ENCODE measurements around the gene DAGLA.
A peak's percentile ranks its signal among the peaks of the same experiment; 100 is the strongest.

The DAGLA gene

DNA sequence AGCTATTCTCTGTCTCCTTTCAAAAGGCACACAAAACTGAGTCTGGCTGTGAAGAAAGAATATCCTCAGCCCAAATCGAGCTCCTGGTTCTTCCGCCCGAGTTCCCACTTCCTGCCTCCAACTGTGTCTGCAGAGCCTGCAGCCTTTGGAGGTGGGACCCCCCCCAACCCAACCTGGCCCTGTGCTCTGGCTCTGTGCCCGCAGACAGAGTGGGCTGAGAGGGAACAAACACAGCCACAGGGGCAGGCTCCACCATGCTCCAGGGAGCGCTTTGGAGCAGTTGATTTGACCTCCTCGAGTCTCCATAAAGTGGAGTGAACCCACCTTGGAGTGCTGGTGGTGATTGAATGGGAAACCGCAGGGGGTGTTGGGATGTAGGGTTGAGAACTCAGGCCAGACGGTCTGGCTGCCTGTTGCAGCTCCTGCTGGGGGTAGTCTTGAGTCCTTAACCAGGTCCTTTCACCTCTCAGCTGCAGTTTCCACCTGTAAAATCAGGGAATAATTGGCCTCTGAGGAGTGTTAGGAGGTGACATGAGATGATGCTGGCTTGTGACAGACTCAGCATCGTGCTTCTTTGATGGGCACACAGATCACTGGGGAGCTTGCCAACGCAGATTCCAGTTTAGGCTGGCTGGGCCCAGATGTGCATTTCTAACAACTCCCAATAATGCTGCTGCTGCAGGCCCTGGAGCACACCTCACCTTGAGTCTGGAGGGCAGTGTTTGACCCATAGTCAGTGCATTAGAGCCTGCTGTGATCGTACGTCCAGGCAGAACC is 11.4 kb downstream of the DAGLA start:
- DNase-seq = no peak

DNA sequence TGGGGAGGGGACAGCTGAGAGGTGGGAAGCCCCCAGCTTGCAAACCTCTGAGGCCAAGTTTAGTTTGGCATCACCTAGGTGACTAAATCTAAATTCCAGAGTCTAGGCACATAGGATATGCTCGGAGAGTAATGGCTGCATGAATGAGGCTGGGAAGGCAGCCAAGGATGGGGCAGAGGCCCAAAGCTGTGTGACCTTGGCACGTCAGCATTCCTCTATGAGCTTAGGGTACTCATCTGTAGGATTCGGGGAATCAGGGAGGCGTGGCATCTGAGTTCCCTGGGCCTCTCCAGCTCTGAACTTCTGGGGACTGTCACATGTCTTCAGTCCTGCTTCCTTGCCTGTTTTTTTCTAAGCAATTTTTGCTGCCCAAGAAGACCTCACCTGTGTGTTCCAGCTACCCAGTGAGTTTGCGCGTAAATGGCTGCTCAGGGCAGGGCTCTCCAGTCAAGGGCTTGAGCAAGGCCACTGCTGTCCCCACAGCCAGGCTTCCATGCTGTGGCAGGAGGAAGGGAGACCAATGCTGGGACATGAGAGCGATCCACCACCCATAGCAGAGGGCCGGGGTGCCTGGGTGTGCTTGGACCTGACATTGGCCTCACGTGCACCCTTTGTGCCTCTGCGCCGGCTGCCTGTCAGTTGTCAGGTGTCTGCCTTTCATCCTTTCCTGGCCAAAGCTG is 13.9 kb downstream of the DAGLA start:
- DNase-seq = no peak

DNA sequence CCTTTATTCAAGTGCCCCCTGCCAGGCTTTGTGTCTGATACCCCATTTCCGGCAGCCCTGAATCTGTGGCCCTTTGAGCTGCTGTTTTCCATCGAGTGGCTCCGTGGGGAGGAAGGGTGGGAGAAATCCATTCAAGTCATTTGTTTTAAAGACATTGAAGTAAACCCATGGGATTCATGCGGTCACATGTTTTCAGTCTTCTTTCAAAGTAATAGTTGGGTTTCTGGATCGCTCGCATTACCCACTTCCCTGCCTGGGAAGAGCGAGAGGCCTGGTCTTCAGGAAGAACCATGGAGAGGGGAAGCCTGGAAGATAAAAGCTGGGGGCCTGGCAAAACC is 14.4 kb downstream of the DAGLA start:
- no peak for DNase-seq

DNA sequence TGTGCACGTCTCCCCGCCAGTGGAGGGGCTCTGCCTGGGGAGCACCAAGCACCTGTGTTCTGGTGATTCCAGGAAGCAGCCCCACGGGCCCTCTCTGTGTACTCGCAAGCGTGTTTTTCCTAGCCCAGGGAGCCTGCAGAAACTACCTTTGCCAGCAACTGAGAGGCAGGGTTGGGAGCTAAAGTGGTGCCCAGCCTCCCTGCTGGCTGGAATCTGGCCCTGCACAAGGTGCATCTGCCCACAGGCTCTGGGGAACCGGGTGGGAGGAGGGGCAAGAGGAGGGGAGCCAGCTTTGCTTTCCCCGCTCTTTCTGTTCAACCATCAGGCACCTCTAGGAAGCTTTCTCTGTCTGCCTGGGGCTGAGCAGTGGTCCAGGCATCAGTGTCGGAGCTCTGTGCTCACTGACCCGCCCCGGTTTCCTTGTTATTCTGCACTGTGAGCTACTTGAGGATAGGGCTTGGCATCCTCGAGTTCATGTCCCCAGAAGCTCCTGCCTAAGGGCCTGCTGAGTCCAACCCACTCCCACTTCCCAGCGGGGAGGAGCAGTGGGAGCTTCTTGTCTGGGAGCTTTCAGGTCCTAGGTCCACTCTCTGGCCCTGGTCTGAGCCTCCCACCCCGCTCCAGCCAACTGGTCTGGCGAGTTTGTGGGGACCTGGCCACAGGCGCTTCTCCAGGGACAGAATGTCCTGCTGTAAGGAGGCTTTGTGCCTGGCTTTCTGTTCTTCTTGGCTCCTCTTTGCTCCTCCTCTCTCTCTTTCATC is 14.9 kb downstream of the DAGLA start:
- no peak for DNase-seq

DNA sequence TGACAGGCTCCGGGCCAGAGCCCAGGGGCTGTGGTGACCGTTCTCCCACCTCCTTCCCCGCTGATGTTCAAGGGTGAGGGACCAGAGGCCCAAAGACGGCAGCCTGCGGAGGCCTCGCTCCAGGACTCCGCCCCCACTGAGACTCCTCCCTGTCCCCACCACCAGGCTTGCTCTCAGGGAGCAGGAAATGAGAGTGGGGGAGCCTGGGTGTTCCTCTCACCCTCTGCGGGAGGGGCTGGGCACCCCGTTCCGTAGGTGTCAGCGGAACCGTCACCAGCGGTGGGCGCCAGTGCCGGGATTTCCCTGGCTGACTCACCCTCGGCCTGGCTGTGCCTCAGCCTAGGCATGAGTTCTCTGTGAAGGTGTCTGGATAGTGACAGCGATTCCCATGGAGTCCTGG is 15.7 kb downstream of the DAGLA start:
- DNase-seq = peak; percentile 95

DNA sequence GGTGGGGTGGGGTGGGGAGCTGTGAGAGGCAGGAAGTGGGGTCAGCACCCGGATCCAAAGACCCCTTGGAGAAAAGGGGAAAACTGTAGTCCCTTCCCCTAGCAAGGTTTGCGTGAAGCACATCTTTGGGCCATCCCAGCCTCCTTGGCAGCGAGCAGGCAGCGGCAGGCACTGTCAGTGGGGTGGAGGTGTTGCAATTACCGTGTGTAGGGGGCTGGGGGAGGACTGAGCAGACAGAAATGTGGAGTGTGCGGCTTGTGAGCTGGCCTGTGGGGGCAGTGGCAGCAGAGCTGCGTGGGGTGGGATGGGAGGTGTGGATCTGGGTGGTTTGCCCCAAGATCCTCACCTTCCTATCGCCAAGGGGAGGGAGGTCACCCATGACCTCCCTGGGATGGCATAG is 16.4 kb downstream of the DAGLA start:
- no peak for DNase-seq

DNA sequence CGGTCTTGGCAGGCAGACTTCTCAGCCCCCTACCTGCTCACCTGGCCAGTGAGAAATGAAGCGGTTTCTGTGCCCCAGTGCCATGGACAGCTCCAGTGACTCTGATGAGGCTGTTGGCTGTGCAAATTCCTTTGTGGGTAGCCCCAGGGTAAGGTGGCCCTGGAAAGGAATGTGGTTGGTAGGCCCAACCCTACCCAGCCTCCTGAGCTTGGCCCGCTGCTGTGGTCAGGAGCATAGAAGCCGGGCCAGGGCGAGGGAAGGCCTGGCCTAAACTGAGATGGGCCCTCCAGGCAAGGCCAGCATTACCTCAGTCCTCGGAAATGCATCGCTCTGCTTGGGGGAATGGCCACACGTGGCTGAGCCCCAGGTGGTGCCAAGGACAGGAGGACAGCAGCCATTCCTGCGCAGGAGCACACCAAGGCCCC is 16.9 kb downstream of the DAGLA start:
- no peak for DNase-seq

DNA sequence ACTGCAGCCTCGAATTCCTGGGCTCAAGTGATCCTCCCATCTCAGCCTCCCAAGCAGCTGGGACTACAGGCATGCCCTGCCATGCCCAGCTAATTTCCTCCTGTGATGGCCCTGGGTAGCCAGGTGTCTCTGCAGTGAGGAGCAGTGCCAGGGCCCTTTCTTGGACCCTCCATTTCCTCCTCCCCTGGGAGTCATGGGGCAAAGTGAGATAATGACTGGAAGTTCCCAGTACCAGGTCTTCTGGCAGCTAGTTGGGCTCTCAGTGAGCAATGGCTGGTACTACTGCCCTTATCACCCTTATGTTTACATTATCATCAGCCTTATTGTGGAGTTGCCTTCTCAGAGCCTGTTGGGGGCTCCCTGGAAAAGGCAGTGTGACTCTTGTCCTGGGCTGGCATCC is 17.6 kb downstream of the DAGLA start:
- no peak for DNase-seq

DNA sequence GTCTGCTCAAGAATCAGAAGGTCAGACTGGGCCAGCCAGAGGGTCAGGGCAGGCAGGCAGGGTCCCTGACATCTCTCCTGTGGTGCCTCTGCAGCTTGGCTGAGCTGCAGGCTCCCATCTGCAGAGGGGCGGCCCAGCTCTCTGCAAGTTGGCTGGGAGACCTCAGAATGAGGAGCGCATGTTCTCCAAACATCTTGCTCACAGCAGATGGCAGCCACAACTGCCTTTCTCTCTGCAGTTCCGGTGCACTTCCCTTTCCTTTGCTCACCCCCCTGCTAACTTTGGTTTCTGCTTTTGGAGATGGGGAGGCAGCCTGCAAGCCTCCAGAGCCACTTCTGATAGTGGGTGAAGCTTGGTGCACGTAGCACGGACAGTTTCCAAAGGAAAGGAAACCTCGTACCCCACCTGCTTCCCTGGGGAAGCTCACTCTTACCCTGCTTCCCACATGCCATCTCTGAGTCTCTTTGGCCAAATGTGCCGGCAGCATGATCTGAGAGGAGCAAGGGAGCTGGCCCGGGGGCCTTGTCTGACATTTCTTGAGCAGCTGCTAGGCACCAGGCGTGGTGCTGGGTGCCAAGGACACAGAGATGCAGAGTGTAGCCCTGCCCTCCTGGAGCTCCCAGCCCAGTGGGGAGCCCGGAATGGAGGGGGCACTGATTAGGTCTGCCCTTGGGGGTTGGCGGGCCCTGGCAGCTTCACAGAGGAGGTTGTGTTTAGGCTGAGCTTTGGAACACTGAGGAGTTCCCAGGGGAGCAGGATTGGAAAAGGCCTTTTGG is 18.2 kb downstream of the DAGLA start:
- DNase-seq = no peak

DNA sequence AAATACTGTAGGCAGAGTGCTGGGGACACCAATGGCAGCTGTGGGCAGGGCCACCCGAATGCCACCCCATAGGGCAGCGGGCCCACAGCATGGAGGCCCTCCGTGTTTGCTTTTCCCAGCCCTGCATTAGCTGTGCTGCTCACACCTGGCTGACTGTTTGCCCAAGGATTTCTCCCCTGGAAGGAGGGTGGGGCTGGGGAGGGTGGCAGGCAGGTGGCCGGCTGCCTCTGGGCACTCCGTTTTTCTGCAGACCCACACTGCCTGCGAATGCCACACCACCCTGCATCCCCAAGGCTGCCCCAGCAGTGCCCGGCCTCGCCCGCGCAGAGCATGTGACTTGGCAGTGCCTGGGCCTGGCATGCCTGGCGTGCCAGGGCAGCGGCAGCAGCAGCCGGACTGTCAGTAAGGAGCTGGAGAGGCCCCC is 19.6 kb downstream of the DAGLA start:
- DNase-seq = no peak

DNA sequence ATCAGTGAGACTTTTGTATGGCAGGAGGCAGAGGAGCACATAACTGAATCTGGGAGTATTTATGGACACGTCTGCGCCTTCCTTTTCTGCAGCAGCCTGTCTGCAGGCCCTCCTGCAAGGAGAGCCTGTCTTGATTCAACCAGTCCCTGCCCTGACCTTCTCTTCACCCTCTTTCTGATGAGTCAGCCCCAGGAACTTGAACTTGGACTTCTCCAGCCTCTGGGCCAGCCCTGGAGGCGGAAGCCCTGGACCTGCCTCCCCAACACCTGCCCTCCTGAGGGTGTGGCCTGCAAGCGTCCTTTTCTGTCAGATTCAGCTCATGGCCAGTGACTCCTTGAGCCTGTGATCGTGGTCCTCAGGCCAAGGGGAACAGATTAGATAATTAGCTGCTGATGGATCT is 20.0 kb downstream of the DAGLA start:
- DNase-seq = no peak

DNA sequence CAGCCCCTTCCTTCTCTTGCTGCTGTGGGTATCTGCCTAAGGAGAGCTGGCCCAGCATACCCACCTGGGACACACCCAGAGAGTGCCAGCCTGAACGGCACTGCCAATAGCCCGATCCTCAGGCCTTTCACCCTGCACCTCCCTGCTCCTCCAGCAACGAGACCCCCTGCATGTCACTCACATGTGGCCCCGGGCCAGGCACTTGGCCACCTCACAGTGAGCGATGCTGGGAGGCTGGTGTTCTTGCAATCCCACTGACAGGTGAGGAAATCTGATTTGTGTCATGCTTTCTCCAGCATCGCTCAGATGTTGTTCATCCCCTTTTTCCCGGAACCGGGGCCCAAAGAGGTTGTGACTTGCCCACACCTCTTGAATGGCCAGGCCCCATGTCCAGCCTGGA is 20.5 kb downstream of the DAGLA start:
- no peak for DNase-seq

DNA sequence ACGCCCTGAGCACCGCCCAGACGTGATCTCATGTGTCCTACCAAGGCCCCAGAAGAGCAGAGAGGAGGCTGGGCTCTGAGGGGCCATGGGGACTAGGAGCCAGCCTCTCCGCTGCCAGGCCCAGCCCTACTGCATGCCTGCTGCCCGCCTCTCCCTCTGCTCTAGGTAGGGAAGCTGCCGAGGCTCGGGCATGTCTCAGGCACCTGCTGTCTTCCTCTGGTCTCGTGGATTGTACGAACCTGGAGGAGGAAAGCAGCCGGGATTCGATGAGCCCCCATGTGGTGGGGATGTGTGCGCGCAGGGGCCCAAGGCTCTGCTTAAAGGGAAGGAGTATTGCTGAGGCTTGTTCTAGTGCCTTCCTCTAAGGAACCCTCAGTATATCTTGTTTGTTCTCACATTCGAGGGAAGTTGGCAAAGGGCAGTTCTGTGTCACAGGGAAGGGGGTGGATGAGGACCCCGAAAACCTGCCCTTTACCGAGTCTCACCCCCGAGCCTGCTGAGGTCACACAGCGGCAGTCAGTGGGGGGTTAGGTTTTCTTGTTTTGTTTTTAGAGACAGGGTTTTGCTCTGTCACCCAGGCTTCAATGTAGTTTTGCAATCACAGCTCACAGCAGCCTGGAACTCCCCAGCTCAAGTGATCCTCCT is 21.2 kb downstream of the DAGLA start:
- no peak for DNase-seq

DNA sequence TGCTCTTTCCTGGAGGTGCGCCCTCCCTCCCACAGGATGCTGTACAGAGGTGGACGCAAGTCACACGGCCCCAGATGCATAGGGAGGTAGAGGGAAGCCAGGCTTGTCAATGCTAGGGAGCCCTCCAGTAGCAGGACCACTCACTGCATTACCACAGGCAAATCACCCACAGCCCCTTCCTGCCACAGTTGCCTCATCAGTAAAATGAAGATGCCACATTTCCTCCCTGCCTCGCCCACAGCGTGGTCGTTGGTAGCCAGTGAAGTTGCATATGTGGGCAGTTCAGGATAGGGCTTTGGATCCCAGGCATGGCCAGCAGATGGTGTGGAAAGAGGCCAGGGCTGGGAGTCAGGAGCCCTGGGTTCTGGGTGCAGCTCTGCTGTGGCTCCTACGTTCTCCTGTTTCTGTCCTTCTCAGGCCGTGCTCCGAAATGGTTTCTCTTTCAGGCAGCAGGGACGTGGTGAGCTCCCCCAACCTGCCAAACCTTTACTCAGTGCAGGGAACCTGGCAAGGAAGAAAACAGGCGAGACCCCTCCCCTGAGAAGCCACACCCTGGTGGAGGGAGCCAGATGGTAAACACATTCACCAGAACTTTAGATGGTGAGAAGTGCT is 22.6 kb downstream of the DAGLA start:
- no peak for DNase-seq

DNA sequence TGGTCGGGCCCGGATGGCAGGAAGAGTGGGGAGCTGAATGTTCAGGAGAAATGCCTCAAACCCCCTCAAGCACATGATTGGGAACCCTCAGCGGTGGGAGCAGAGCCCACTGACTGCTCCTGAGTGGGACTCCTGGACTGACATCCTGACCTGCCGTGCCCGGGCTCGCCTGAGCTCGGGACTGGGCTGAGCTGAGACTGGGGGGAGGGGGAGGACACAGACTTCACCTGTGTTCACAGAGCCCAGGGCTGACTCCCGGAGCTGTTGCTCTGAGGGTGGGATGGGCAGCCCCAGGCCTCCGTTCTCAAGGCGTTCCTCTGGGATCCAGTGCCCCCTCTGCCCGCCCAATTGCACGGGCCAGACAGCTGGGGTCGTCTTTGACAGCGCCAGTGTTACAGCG is 24.6 kb downstream of the DAGLA start:
- no peak for DNase-seq

DNA sequence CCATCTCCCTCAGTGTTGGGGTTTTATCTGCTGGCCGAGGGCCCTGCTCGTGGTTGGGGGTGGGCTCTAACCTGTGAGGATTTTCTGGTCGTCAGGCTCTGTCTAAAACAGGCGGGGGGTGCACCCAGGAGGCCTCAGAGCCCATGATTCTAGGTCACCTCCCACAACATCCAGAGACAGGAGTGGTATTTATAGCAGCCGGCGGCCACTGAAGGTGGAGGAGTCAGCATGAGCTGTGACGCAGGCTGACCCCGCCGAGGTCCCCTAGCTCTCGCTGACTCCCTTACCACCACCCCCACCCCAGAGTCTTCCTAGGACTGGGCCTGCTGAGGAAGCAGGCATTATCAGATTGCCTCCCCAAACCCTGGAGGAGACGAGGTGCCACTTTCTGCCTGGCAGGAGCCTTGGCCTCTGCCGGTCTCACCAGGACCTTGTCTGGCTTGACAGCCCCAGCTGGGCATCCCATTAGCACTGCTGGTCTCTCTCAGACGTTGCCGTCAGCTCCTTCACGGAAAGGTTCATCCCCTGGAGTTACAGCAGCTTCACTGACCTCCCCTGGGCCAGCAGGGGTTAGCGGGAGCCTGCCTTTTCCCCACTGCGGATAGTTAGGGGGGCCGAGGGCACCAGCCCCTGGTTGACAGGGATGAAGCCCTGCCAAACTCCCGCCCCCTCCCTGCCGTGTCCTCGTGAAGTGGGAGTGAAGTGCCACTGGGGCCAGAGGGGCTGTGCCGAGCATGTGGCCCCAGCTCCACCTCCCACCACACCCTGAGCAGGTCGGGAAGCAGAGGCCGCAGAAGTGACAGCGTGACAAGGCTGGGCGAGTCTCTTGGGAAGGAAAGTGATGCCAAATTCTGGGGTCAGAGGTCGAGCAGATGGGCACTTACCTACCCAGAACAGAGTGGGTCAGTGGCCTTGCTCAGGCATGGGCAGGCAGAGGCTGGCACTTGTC is 26.5 kb downstream of the DAGLA start:
- no peak for DNase-seq

DNA sequence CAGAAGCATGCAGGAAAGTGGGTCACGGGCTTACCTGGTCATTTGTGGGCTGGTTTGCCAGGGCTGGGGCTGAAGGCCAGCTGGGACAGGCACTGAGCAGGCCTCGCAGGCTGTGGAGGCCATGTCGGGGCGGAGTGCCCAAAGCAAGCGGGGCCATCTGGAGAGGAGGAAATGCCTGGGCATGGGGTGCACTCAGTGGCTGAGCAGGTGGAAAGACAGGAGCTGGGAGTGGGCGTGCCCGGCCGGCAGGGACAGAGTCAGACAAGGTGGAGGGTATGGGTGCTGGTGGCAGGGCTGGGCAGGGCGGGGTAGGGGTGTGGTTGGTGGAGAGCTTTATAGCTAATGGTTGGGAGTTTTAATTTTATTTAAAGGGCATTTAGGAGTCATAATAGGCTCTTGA is 27.4 kb downstream of the DAGLA start:
- no peak for DNase-seq

DNA sequence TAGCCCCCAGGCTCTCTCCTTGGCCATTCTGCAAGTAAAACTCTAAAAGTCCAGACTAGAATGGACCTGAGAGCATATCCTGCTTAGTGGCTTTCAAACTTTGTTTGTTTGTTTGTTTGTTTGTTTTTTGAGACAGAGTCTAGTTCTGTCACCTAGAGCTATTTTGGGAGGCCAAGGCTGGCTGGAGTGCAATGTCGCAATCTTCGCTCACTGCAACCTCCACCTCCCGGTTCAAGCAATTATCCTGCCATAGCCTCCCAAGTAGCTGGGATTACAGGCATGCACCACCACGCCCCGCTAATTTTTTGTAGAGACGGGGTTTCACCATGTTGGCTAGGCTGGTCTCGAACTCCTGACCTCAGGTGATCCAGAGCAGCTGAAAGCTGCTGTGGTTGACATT is 28.9 kb downstream of the DAGLA start:
- no peak for DNase-seq

DNA sequence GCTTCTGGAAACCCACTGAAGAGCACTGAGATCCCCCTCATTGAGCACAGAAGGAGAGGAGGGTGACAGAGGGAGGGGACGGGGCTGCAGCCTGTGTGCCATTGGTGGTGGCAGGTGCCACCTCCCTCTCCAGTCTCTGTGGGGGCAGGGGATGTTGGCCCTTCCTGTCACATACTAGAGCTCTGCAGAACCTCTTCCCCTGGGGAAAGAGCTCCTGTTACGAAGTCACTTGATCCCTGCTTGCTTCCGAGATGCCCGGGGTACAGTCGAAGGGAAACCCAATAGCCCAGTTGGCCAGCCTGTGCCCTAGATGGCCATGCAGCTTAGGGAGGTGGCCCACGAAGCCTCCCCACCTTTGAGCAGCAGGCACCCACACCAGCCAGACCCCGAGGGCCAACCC is 29.4 kb downstream of the DAGLA start:
- no peak for DNase-seq

DNA sequence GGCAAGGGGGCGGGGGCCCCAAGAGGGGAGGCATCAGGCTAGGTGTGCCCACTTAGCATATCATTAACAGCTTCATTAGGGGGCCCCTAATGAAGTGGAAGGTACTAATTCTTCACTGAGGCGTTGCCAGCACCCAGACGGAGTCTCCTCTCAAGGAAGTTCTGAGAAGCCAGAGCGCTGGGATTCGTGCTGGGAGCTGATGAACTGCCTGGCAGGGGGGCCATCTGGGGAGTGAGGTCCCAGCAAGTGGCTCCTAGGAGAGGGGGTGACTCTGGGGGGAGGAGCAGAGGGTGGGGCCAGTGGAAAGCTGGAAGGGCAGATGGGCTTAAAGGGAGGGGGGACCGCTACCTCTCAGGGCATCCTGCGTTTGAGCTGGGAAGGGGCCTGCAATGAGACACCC is 29.8 kb downstream of the DAGLA start:
- DNase-seq = no peak

DNA sequence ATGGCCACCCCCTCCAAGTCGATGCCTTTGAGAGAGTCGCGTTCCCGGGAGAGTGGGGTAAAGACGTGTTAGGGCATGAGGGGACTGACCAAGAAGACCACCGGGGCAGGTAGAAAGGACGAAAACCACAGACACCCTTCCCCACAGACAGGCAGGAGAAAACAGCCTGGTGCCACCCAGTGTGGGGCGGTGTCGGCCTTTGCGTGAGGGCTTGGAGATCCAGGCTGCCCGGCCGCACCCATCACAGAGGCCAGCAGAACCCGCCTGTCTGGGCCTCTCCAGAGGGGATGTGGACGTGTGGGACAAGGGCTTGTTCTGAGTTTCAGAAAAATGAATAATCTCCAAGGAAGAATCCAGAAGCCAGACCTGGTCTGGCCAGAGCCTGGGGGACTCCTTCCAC is 30.8 kb downstream of the DAGLA start:
- DNase-seq = no peak
